IMR-90 (cell line): ENCODE data around the gene RCBTB2. TPM values are rescaled to one million over a fixed set of nuclear protein-coding genes. Genes with fewer than 3 reads are reported as not detected.

ENCODE experiments used
- ATAC-seq: fragments of 200-7000 bp; cut with Tn5 transposase; 2 replicates; pipeline ENCODE4 v1.9.1; 2020; ENCODE audit warnings: low read depth, mild to moderate bottlenecking, moderate library complexity
- BruUV-seq: library from RNA; stranded (reverse); fragments of 400-500 nt; replicated peaks from 2 replicates; lab custom pipeline; 2021; lab: Mats Ljungman, UMichigan
- CTCF ChIA-PET: fragments of 300-600 bp; formaldehyde crosslinking; extraction: SDS; loops from one replicate; lab custom pipeline; 2021; ENCODE audit warnings: antibody characterized with exemption; lab: Yijun Ruan, JAX
- POLR2A ChIA-PET: fragments of 300-600 bp; sonication (Branson Sonifier 250); formaldehyde crosslinking; loops from one replicate; lab custom pipeline; 2022; ENCODE audit warnings: antibody characterized with exemption; ENCODE audit not compliant: unreplicated experiment; lab: Charles Lee
- DNase-seq: peaks from one replicate; pipeline ENCODE4 v3.0.0; 2013
- H2AFZ ChIP-seq: replicated peaks from 2 replicates; pipeline ENCODE3; 2013; ENCODE audit warnings: low read length, mild to moderate bottlenecking; ENCODE audit not compliant: poor library complexity
- H2AK5ac ChIP-seq: 2 replicates; pipeline ENCODE4 v1.6.1; 2013; ENCODE audit warnings: low read depth, low read length, inconsistent platforms
- H2AK9ac ChIP-seq: replicated peaks from 2 replicates; pipeline ENCODE3; 2013; ENCODE audit warnings: mild to moderate bottlenecking, low read depth, low read length, moderate library complexity; ENCODE audit not compliant: poor library complexity
- H2BK120ac ChIP-seq: 2 replicates; pipeline ENCODE4 v1.6.1; 2013; ENCODE audit warnings: low read depth, low read length, inconsistent platforms
- H2BK15ac ChIP-seq: 3 replicates; pipeline ENCODE4 v1.6.1; 2013; ENCODE audit warnings: low read depth, low read length, inconsistent platforms
- H2BK20ac ChIP-seq: 2 replicates; pipeline ENCODE4 v1.6.1; 2013; ENCODE audit warnings: low read depth, mild to moderate bottlenecking, inconsistent platforms, low read length, moderate library complexity
- H2BK5ac ChIP-seq: 2 replicates; pipeline ENCODE4 v1.6.1; 2013; ENCODE audit warnings: mild to moderate bottlenecking, low read depth, low read length, inconsistent platforms; ENCODE audit not compliant: poor library complexity, severe bottlenecking
- H3K14ac ChIP-seq: replicated peaks from 2 replicates; pipeline ENCODE4 v1.6.1; 2013; ENCODE audit warnings: low read depth, low read length, inconsistent platforms
- H3K18ac ChIP-seq: 2 replicates; pipeline ENCODE4 v1.6.1; 2013; ENCODE audit warnings: low read depth, low read length, control low read depth
- H3K23ac ChIP-seq: 2 replicates; pipeline ENCODE4 v1.6.1; 2013; ENCODE audit warnings: low read depth, low read length, inconsistent platforms
- H3K27ac ChIP-seq: 2 replicates; pipeline ENCODE4 v1.5.1; 2013; ENCODE audit warnings: mild to moderate bottlenecking, control low read depth, low read length; ENCODE audit not compliant: insufficient read depth
- H3K27me3 ChIP-seq: 2 replicates; pipeline ENCODE4 v1.6.1; 2013; ENCODE audit warnings: low read length; ENCODE audit not compliant: control insufficient read depth, insufficient read depth
- H3K36me3 ChIP-seq: 2 replicates; pipeline ENCODE4 v1.6.1; 2013; ENCODE audit warnings: low read length, mixed read lengths; ENCODE audit not compliant: control insufficient read depth, insufficient read depth
- H3K4ac ChIP-seq: 2 replicates; pipeline ENCODE4 v1.6.1; 2013; ENCODE audit warnings: low read depth, low read length, inconsistent platforms
- H3K4me1 ChIP-seq: 2 replicates; pipeline ENCODE4 v1.6.1; 2013; ENCODE audit warnings: low read length, mixed read lengths; ENCODE audit not compliant: control insufficient read depth, insufficient read depth
- H3K4me2 ChIP-seq: 2 replicates; pipeline ENCODE4 v1.6.1; 2013; ENCODE audit warnings: low read depth, mild to moderate bottlenecking, control low read depth, low read length, moderate library complexity
- H3K4me3 ChIP-seq: 2 replicates; pipeline ENCODE4 v1.5.1; 2013; ENCODE audit warnings: low read depth, mild to moderate bottlenecking, control low read depth, low read length, moderate library complexity; ENCODE audit not compliant: insufficient read depth
- H3K56ac ChIP-seq: 2 replicates; pipeline ENCODE4 v1.6.1; 2013; ENCODE audit warnings: low read length, inconsistent platforms; ENCODE audit not compliant: insufficient read depth; ENCODE audit errors: extremely low read depth
- H3K79me1 ChIP-seq, 2 experiments: 2 replicates each; pipeline ENCODE4 v1.6.1; 2013; ENCODE audit warnings: low read length in 2 of 2, inconsistent platforms in 1 of 2, low read depth in 1 of 2
- H3K9ac ChIP-seq: 2 replicates; pipeline ENCODE4 v1.6.1; 2013; ENCODE audit warnings: low read depth, low read length, control low read depth
- H3K9me1 ChIP-seq: 2 replicates; pipeline ENCODE4 v1.6.1; 2013; ENCODE audit warnings: low read length, inconsistent platforms; ENCODE audit not compliant: insufficient read depth
- H3K9me3 ChIP-seq: 2 replicates; pipeline ENCODE4 v1.6.1; 2013; ENCODE audit warnings: low read length; ENCODE audit not compliant: control insufficient read depth, insufficient read depth
- H4K20me1 ChIP-seq: 2 replicates; pipeline ENCODE4 v1.6.1; 2013; ENCODE audit warnings: low read length, inconsistent platforms; ENCODE audit not compliant: insufficient read depth
- H4K5ac ChIP-seq: 2 replicates; pipeline ENCODE4 v1.6.1; 2013; ENCODE audit warnings: mild to moderate bottlenecking, low read depth, low read length, control low read depth
- H4K8ac ChIP-seq, 2 experiments: 2 replicates each; pipeline ENCODE4 v1.6.1; 2013; ENCODE audit warnings: low read depth in 2 of 2, low read length in 2 of 2, control low read depth in 1 of 2, inconsistent platforms in 1 of 2
- H4K91ac ChIP-seq: 2 replicates; pipeline ENCODE4 v1.6.1; 2013; ENCODE audit warnings: low read depth, low read length, inconsistent platforms; ENCODE audit not compliant: insufficient read depth
- FOS ChIP-seq: fragments of 150-350 bp; IDR thresholded peaks from 2 replicates; pipeline ENCODE4 v1.6.1; 2016; ENCODE audit warnings: low read depth, low read length
- RCOR1 ChIP-seq: IDR thresholded peaks from 2 replicates; pipeline ENCODE4 v1.6.1; 2012; ENCODE audit warnings: mild to moderate bottlenecking, low read length, improper control_type of control experiment; ENCODE audit not compliant: insufficient replicate concordance
- SMC3 ChIP-seq: fragments of 150-350 bp; IDR thresholded peaks from 2 replicates; pipeline ENCODE4 v1.6.1; 2016; ENCODE audit warnings: low read depth, mild to moderate bottlenecking, antibody characterized with exemption, low read length, moderate library complexity
- WGBS, 2 experiments: methylation state at CpG; one replicate each; pipeline versions ENCODE4 v1.1.5 to v1.1.7; 2013; ENCODE audit warnings: missing lambda C conversion rate in 2 of 2; ENCODE audit not compliant: insufficient read length in 1 of 2; ENCODE audit errors: extremely low coverage in 2 of 2; 5-methylcytosine and 5-hydroxymethylcytosine counted together
- dilution Hi-C: fragments of 300-500 bp; cut with HindIII; formaldehyde crosslinking; loops from one replicate; pipeline ENCODE4 v1.14.3; 2018; ENCODE audit warnings: low sequenced_read_pairs; ENCODE audit not compliant: unreplicated experiment
- in situ Hi-C: fragments of 300-500 bp; cut with MboI; formaldehyde crosslinking; loops from 3 replicates; pipeline ENCODE4 v1.14.3; 2019; ENCODE audit warnings: low sequenced_read_pairs, inconsistent platforms, mixed read lengths
- intact Hi-C: fragments of 100-400 bp; cut with micrococcal nuclease; formaldehyde crosslinking; loops from 2 replicates; pipeline ENCODE4 v1.10.0; 2022
- polyA plus RNA-seq, 3 experiments: library from polyadenylated mRNA; depleted of rRNA; stranded (reverse); fragments of >200 nt; gene quantifications; 2 replicates each; pipeline ENCODE4 v1.2.3, GENCODE V29; 2012; ENCODE audit warnings: low replicate concordance in 1 of 3
- total RNA-seq: library from RNA; depleted of rRNA; stranded (reverse); fragments of >200 nt; gene quantifications from 2 replicates; pipeline ENCODE4 v1.2.3, GENCODE V29; 2012
- TF ChIP-seq, protein P1 (sequence below): fragments of 150-350 bp; IDR thresholded peaks from 2 replicates; pipeline ENCODE4 v1.6.1; 2016; ENCODE audit warnings: low read depth, mild to moderate bottlenecking, low read length, moderate library complexity, borderline replicate concordance

The RCBTB2 gene
- total and polyA plus RNA-seq, 2 of the 4 experiments (the other 2 are of a cell fraction), result 4.0 to 5.2 TPM

DNA sequence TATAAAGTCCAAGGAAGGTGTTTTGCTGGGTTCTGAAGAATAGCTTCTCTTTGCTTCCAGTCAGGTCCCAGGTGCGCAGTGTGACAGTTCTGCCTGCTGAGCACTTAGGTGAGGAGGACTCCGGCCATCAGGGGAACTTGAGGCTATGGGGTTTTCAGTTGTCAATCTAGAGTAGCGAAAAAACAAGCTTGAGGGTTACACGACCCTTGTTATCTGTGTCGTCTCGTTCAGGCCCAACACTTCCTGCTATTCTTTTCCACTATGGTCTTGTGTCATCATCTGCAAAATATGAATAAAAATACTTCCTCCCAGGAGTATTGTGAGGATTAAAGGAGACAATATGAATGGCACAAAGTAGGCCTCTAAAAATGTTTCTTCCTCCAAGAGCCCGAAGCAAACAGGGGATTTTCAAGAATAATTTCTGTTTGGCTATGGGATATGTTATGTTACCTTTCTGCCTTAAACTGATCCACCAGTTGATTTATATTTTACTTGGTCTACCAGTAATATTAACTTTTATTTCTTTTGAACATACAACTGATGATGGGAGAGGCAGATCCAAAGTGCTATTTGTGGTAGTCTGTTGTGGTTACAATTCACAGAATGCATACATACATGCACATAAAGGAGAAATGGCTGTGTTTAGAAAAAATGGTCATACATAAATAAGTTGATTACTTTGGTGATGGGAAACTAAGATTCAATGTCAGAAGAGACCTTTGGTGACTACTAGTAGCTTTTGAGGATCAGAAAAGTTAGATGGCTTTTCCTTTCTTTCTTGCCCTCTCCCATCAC lies 40.5 kb upstream of the RCBTB2 start (continued):
- TF ChIP-seq RCOR1, result no peak

DNA sequence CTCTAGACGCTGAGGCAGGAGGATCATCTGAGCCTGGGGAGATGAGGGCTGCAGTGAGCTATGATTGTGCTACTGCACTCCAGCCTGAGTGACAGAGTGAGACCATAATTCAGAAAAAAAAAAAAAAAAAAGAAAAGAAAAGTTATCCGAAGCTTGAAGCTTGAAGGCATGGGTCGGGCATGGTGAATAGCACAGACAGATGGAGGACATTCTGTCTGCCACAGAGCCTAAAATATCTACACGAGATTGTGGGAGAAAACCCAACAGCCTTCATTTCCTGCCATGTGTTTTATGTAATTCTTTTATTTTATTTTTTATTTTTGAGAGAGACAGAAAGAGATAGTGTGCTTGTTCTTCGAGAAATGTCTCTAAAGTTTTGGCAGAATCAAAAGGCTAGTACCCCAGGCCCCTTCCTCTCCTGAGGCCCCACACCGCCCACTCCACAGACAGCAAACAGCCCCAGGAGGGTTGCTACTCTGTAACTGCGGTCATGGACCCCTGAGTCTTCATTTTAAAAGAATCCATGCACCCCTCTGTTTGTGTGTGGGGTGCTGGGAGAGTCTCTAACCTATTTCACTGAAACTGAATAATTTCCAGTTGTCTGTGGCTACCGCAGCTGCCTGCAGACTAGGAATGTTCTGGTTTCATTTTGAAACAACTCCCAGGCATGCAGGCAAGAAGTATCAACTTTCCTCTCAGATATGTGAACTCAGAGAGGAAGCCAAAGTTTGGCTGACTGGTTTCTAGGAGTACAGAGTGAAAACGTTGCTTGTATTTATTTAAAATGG lies 38.4 kb upstream of the RCBTB2 start:
- no peaks in the 10 kb centered on the region for H3K79me1 ChIP-seq
- H2AK5ac ChIP-seq, result no peak overlapping the region
- no CpG with 5 or more reads among the region's 9 CpGs for WGBS, 2 experiments
- peak overlapping the region; percentile 77 for H3K18ac ChIP-seq
- H2BK5ac ChIP-seq, result peak overlapping the region; percentile 42
- peaks cover 4% of the 10 kb centered on the region for H3K4me1 ChIP-seq
- peak overlapping the region; percentile 92 for H2BK120ac ChIP-seq
- H3K23ac ChIP-seq, result peak overlapping the region; percentile 44; the same call in 1 of the 2 replicates
- peak overlapping the region; percentile 60 for H3K9ac ChIP-seq
- peak overlapping the region; percentile 82 for H3K4me2 ChIP-seq
- no peaks in the 10 kb centered on the region for H3K36me3 ChIP-seq
- peak overlapping the region; percentile 74 for H4K5ac ChIP-seq
- H3K9me3 ChIP-seq, result no peaks in the 10 kb centered on the region
- H3K27me3 ChIP-seq, result no peaks in the 10 kb centered on the region
- peak overlapping the region; percentile 67 for H3K56ac ChIP-seq
- H3K27ac ChIP-seq, result peak overlapping the region; percentile 75
- TF ChIP-seq FOS (no peak), SMC3 (no peak)
- TF ChIP-seq, protein P1, sequence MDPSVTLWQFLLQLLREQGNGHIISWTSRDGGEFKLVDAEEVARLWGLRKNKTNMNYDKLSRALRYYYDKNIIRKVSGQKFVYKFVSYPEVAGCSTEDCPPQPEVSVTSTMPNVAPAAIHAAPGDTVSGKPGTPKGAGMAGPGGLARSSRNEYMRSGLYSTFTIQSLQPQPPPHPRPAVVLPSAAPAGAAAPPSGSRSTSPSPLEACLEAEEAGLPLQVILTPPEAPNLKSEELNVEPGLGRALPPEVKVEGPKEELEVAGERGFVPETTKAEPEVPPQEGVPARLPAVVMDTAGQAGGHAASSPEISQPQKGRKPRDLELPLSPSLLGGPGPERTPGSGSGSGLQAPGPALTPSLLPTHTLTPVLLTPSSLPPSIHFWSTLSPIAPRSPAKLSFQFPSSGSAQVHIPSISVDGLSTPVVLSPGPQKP, result no peak
- no peaks in the 10 kb centered on the region for H4K20me1 ChIP-seq
- dilution Hi-C loops (no loop called here), in situ Hi-C loops (loop anchor here (10.0 kb wide), 1 partner anchor 237 kb away; no protein-coding TSS in a partner anchor), intact Hi-C loops (no loop called here)
- no peak overlapping the region for H2AK9ac ChIP-seq
- ATAC-seq (peak; percentile 96), DNase-seq (peak; percentile 81)
- no peak overlapping the region for H3K4me3 ChIP-seq
- ChIA-PET POLR2A (no interaction called here), CTCF (interaction anchor here (0.6 to 1.1 kb wide), 4 partner anchors 29 to 170 kb away, joined by 3 to 4 read pairs (median 4); no protein-coding TSS in a partner anchor)
- peak overlapping the region; percentile 77 for H2AFZ ChIP-seq
- no TSS peak for BruUV-seq
- H4K8ac ChIP-seq, result peak overlapping the region; percentile 82 to 94
- 0 out of 2 replicates have a peak, but pooled peaks cover 2% of the 10 kb centered on the region for H3K9me1 ChIP-seq
- H2BK20ac ChIP-seq, result peak overlapping the region; percentile 73
- peak overlapping the region; percentile 84; the same call in 1 of the 2 replicates for H3K14ac ChIP-seq
- peak overlapping the region; percentile 16; the same call in 2 of the 3 replicates for H2BK15ac ChIP-seq
- peak overlapping the region; percentile 62 for H3K4ac ChIP-seq
- H4K91ac ChIP-seq, result peak overlapping the region; percentile 40
